Measurements from ENCODE around the gene ORC4. TPM values are rescaled to one million over a fixed set of nuclear protein-coding genes. Genes with fewer than 3 reads are reported as not detected.

Gene ORC4
- total RNA-seq, 4 donors from 2014 or later = 38.7 to 85.0 (median 45.5) TPM

DNA sequence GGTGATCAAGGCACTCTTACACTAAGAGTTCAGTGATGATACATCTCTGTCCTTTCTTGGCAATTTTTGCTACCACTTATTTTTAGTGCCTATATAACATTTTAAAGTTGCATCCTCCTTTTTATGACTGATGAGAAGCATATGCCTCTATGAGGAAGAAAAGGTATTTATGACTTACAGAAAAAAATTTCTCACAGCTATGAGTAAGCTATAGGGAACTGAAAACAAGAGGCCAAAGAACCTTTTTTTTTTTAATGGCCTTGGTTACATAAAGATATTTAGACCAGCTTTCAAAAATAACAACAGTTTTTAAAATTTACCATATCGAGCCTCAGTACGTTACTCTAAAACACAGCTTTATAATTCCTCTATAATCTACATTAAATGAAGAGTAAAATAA is 21.7 kb upstream of the ORC4 start:
- peaks cover 0 to 10% (median 0%) of the 10 kb centered on the region in 4 donors for H3K4me1 ChIP-seq
- no peaks in the 10 kb centered on the region for H3K9me3 ChIP-seq
- TF ChIP-seq EP300 (IDR thresholded peaks at IDR 0.05) (no peak), POLR2A (IDR thresholded peaks at IDR 0.05) (no peak)
- TF ChIP-seq, protein P1, sequence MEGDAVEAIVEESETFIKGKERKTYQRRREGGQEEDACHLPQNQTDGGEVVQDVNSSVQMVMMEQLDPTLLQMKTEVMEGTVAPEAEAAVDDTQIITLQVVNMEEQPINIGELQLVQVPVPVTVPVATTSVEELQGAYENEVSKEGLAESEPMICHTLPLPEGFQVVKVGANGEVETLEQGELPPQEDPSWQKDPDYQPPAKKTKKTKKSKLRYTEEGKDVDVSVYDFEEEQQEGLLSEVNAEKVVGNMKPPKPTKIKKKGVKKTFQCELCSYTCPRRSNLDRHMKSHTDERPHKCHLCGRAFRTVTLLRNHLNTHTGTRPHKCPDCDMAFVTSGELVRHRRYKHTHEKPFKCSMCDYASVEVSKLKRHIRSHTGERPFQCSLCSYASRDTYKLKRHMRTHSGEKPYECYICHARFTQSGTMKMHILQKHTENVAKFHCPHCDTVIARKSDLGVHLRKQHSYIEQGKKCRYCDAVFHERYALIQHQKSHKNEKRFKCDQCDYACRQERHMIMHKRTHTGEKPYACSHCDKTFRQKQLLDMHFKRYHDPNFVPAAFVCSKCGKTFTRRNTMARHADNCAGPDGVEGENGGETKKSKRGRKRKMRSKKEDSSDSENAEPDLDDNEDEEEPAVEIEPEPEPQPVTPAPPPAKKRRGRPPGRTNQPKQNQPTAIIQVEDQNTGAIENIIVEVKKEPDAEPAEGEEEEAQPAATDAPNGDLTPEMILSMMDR (IDR thresholded peaks at IDR 0.05) = no peak
- no peak overlapping the region for H3K27ac ChIP-seq
- DNase-seq (ENCODE audit: low spot score in 2 of 2) = no peak
- H3K36me3 ChIP-seq = no peaks in the 10 kb centered on the region
- WGBS, 2 donors = 83 to 97% methylated on average over 2 of the region's 2 CpGs
- H3K4me3 ChIP-seq = no peak overlapping the region
- H3K27me3 ChIP-seq = no peaks in the 10 kb centered on the region

DNA sequence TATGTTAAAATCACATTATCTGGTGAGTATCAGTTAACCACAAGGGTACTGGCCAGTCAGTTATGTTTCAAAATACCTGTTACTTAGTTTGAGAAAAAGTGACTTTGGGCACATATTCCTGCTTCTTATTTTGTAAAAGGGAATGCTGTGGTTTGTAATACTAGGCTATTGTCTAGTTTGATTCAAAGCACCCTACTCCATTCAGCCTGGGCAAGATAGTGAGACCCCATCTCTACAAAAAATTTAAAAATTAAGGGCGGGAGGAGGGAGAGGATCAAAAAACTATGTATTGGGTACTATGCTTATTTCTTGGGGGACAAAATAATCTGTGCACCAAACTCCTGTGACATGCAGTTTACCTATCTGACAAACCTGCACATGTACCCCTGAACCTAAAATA is 19.2 kb upstream of the ORC4 start:
- TF ChIP-seq EP300 (IDR thresholded peaks at IDR 0.05) = no peak
- TF ChIP-seq, protein P1 (IDR thresholded peaks at IDR 0.05) = no peak
- TF ChIP-seq POLR2A (IDR thresholded peaks at IDR 0.05) = no peak
- Histone ChIP-seq H3K27me3 (no peaks in the 10 kb centered on the region), H3K4me1 (peaks cover 0 to 13% (median 0%) of the 10 kb centered on the region in 4 donors), H3K9me3 (no peaks in the 10 kb centered on the region), H3K27ac (no peak overlapping the region), H3K36me3 (no peaks in the 10 kb centered on the region), H3K4me3 (no peak overlapping the region)
- no peak for DNase-seq (ENCODE audit: low spot score in 2 of 2)
- WGBS, 2 donors = 95 to 97% methylated on average over 1 of the region's 1 CpG

DNA sequence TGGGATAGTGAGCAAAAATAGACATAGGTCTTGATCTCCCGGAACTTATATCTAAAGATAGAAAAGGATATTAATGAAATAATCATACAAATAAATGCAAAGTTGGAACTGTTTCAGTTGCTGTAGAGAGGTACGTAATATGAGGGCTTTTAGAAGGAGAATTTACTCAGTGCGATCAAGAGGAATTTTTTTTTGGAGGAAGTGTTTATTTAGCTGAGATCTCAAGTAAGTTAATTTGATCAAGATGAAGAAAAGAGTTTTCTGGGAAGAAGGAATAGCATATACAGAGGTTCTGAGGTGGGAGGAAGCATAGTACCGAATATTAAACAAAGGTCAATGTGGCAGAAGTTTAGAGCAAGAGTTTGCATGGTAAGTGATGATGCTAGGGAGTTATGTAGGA is 11.7 kb upstream of the ORC4 start:
- H3K27me3 ChIP-seq = no peaks in the 10 kb centered on the region
- no peaks in the 10 kb centered on the region for H3K36me3 ChIP-seq
- no peak overlapping the region for H3K27ac ChIP-seq
- DNase-seq (ENCODE audit: low spot score in 2 of 2) = no peak
- WGBS, 2 donors = 59 to 80% methylated on average over 4 of the region's 4 CpGs
- peaks cover 0 to 3% (median 0%) of the 10 kb centered on the region in 4 donors for H3K4me1 ChIP-seq
- H3K9me3 ChIP-seq = no peaks in the 10 kb centered on the region
- TF ChIP-seq, protein P1 (IDR thresholded peaks at IDR 0.05) = no peak
- TF ChIP-seq EP300 (IDR thresholded peaks at IDR 0.05) (no peak), POLR2A (IDR thresholded peaks at IDR 0.05) (no peak)
- H3K4me3 ChIP-seq = no peak overlapping the region

DNA sequence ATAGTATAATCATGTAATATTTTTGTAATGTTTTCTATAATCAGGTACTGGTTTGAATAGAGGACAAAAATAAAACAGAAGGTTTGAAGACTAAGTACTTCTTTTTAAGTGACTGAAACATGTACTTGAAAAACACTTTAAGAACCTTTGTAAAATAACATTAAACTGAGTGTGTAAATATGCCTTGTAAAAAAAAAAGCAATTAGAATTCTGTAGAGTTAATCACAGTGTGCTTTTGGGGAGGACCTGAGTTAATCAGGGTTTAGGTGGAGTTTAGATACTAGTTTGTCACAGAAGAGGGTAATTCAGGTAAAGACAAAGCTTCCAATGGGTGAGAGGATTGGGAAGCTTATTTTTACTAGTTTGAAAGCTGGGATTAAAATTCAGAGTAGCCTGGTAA is 10.6 kb upstream of the ORC4 start:
- no peaks in the 10 kb centered on the region for H3K4me1 ChIP-seq
- DNase-seq (ENCODE audit: low spot score in 2 of 2) = no peak
- no peak for TF ChIP-seq EP300 (IDR thresholded peaks at IDR 0.05)
- TF ChIP-seq POLR2A (IDR thresholded peaks at IDR 0.05) = no peak
- TF ChIP-seq, protein P1 (IDR thresholded peaks at IDR 0.05) = no peak
- no peaks in the 10 kb centered on the region for H3K36me3 ChIP-seq
- H3K27ac ChIP-seq = no peak overlapping the region
- H3K27me3 ChIP-seq = no peaks in the 10 kb centered on the region
- H3K4me3 ChIP-seq = no peak overlapping the region
- no peaks in the 10 kb centered on the region for H3K9me3 ChIP-seq

DNA sequence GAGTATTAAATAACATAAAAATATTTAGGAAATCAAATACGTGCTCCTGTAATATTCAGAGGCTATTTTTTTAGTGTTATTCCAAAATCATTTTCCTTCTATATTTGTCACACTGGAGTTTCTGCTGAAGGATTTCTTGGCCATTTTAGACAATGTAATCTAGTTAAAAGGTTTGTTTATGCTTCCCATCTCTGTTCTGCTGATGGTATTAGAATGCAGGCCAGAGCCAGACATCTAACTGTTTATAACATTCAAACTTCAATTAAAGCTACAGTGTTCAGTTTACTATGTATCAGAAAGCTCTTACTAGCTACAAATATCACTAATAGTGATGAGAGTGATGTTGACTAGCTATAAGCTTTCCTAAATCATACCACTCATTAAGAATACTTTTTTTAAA is 8.2 kb upstream of the ORC4 start:
- Histone ChIP-seq H3K4me3 (no peak overlapping the region), H3K27me3 (no peaks in the 10 kb centered on the region), H3K4me1 (peaks cover 0 to 9% (median 0%) of the 10 kb centered on the region in 4 donors), H3K27ac (no peak overlapping the region), H3K9me3 (no peaks in the 10 kb centered on the region), H3K36me3 (no peaks in the 10 kb centered on the region)
- no peak for TF ChIP-seq EP300 (IDR thresholded peaks at IDR 0.05)
- no peak for TF ChIP-seq POLR2A (IDR thresholded peaks at IDR 0.05)
- TF ChIP-seq, protein P1 (IDR thresholded peaks at IDR 0.05) = no peak
- no peak for DNase-seq (ENCODE audit: low spot score in 2 of 2)
- 76 to 82% methylated on average over 1 of the region's 1 CpG for WGBS, 2 donors
